ENCODE results near the gene RANBP10. TPM values are rescaled to one million over a fixed set of nuclear protein-coding genes. Genes with fewer than 3 reads are reported as not detected.

The RANBP10 gene
- total and polyA plus RNA-seq, 9 of the 15 experiments (the other 6 are each of a cell fraction or from before 2014, with no cell fraction given), result 0.61 to 19.3 (median 5.9) TPM

GRCh38 chr16:67709050-67709449 lies 97.3 kb downstream of the RANBP10 start:
- Histone ChIP-seq H3K79me2 (ENCODE audit: control insufficient read depth, insufficient read depth, low read length) (0 out of 3 replicates have a peak, but pooled peaks cover 4% of the 10 kb centered on the region), H3K4me1 (replicated peaks in 1 of 2; ENCODE audit: control insufficient read depth in 2 of 2, insufficient read depth in 2 of 2, low read length in 2 of 2) (peaks cover 0 to 4% of the 10 kb centered on the region in 2 experiments; a peak in 2 of 5 replicates), H3K9me3 (replicated peaks; ENCODE audit: control insufficient read depth, insufficient read depth, low read depth, low read length) (no peaks in the 10 kb centered on the region), H3K4me3 (no peak overlapping the region), H3K9ac (ENCODE audit: insufficient read depth in 1 of 2, low read depth in 2 of 2, low read length in 2 of 2) (no peak overlapping the region), H2AFZ (ENCODE audit: low read depth, low read length) (no peak overlapping the region), H3K36me3 (ENCODE audit: control insufficient read depth, insufficient read depth, low read length) (no peaks in the 10 kb centered on the region), H3K4me2 (ENCODE audit: insufficient read depth, low read length) (no peak overlapping the region), H4K20me1 (replicated peaks; ENCODE audit: control insufficient read depth, insufficient read depth, low read length) (0 out of 2 replicates have a peak, but pooled peaks cover 4% of the 10 kb centered on the region), H3K27ac (ENCODE audit: extremely low read depth, low read depth, low read length) (no peak overlapping the region), H3K27me3 (ENCODE audit: control insufficient read depth in 2 of 2, insufficient read depth in 2 of 2, low read length in 2 of 2) (no peaks in the 10 kb centered on the region), H3K9me1 (ENCODE audit: control insufficient read depth, insufficient read depth, low read length) (no peaks in the 10 kb centered on the region)
- intact Hi-C loops (cut with micrococcal nuclease) (no loop called here), in situ Hi-C loops (cut with MboI) (no loop called here)
- BruUV-seq (replicated peaks), result no TSS peak
- ATAC-seq, result no peak
- POLR2A ChIA-PET, result interaction anchor here (0.9 to 1.2 kb wide), 3 partner anchors 10 to 226 kb away, joined by 3 to 6 read pairs (median 3); partner anchors contain the start of gene GFOD2
- DNase-seq (ENCODE audit: extremely low read depth in 1 of 4, low spot score in 3 of 4), result no peak
- CTCF ChIA-PET (ENCODE audit: low intra/inter-chr PET ratio), result no interaction called here
- FAIRE-seq, result no peak
- WGBS (ENCODE audit: insufficient coverage, low coverage, missing lambda C conversion rate), result 80% methylated on average over 1 of the region's 1 CpG
- TF ChIP-seq HDGF (IDR thresholded peaks at IDR 0.05), result no peak
- TF ChIP-seq, protein P1, sequence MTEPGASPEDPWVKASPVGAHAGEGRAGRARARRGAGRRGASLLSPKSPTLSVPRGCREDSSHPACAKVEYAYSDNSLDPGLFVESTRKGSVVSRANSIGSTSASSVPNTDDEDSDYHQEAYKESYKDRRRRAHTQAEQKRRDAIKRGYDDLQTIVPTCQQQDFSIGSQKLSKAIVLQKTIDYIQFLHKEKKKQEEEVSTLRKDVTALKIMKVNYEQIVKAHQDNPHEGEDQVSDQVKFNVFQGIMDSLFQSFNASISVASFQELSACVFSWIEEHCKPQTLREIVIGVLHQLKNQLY (CRISPR knock-in tag; conservative IDR thresholded peaks at IDR 0.05), result no peak
- TF ChIP-seq, protein P2, sequence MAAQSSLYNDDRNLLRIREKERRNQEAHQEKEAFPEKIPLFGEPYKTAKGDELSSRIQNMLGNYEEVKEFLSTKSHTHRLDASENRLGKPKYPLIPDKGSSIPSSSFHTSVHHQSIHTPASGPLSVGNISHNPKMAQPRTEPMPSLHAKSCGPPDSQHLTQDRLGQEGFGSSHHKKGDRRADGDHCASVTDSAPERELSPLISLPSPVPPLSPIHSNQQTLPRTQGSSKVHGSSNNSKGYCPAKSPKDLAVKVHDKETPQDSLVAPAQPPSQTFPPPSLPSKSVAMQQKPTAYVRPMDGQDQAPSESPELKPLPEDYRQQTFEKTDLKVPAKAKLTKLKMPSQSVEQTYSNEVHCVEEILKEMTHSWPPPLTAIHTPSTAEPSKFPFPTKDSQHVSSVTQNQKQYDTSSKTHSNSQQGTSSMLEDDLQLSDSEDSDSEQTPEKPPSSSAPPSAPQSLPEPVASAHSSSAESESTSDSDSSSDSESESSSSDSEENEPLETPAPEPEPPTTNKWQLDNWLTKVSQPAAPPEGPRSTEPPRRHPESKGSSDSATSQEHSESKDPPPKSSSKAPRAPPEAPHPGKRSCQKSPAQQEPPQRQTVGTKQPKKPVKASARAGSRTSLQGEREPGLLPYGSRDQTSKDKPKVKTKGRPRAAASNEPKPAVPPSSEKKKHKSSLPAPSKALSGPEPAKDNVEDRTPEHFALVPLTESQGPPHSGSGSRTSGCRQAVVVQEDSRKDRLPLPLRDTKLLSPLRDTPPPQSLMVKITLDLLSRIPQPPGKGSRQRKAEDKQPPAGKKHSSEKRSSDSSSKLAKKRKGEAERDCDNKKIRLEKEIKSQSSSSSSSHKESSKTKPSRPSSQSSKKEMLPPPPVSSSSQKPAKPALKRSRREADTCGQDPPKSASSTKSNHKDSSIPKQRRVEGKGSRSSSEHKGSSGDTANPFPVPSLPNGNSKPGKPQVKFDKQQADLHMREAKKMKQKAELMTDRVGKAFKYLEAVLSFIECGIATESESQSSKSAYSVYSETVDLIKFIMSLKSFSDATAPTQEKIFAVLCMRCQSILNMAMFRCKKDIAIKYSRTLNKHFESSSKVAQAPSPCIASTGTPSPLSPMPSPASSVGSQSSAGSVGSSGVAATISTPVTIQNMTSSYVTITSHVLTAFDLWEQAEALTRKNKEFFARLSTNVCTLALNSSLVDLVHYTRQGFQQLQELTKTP (IDR thresholded peaks at IDR 0.05; ENCODE audit: low read depth in 1 of 2, partially characterized antibody in 2 of 2), result no peak
- no peak for TF ChIP-seq HINFP (tag; conservative IDR thresholded peaks at IDR 0.05; ENCODE audit: low read depth)
- TF ChIP-seq, protein P3, sequence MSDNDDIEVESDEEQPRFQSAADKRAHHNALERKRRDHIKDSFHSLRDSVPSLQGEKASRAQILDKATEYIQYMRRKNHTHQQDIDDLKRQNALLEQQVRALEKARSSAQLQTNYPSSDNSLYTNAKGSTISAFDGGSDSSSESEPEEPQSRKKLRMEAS (CRISPR knock-in tag; IDR thresholded peaks at IDR 0.05), result no peak
- TF ChIP-seq CREBBP (IDR thresholded peaks at IDR 0.05; ENCODE audit: low read depth, low read length), result no peak
- TF ChIP-seq CREM (IDR thresholded peaks at IDR 0.05; ENCODE audit: low read depth), result no peak
- TF ChIP-seq ZBTB1 (CRISPR knock-in tag; IDR thresholded peaks at IDR 0.05; ENCODE audit: borderline replicate concordance, low read depth), result no peak
- no peak for TF ChIP-seq ZNF282 (CRISPR knock-in tag; IDR thresholded peaks at IDR 0.05)
- TF ChIP-seq ZBTB5 (IDR thresholded peaks at IDR 0.05), result no peak
- TF ChIP-seq ZNF561 (CRISPR knock-in tag; conservative IDR thresholded peaks at IDR 0.05), result no peak
